HG02678 (cell line): ENCODE data around the gene VWA5A.
A peak's percentile ranks its signal among the peaks of the same experiment; 100 is the strongest.
"Not testable (repeated sequence)": the region's sequence is repeated elsewhere in the genome, so short reads cannot be mapped to it uniquely, and the experiment has no call there.

Source experiments
- ATAC-seq: cut with Tn5 transposase; IDR thresholded peaks from one replicate; pipeline ENCODE4 v1.9.1; 2021; ENCODE audit warnings: mild to moderate bottlenecking, moderate library complexity; ENCODE audit not compliant: unreplicated experiment

The VWA5A gene

DNA sequence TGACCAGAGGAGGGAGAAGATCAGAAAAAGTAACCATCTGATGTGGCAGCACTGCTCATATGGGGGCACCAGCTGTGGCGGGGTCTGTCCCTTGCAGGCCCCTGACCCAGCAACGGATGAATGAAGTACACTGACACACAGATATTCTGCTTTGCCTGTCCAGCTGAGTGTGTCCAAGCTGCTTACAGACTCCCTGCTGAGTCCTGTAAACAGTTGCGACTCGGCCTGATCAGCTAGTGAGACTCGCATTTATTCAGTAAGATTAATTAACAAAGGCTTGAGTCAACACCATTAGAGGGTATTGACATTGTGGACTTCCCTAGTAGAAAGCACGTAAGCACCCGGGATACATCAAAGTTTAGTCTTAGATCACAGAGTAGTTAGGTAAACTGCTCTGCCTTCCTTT is 52.6 kb downstream of the VWA5A start:
- no peak for ATAC-seq

DNA sequence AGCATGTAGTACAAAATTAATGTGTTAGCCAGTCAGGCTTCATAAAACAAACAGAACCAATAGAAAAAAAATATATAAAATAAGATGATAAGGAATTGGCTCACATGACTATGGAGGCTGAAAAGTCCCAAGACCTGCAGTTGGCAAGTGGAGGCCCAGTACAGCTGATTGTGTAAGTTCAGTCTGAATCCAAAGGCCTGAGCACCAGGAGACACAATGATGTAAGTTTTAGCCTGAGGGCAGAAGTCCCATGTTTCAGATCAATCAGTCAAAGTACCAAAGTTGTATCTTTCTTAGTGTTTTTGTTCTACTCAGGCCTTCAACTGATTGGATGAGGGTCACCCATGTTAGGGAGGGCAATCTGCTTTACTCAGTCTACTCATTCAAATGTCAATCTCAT is 53.5 kb downstream of the VWA5A start:
- no peak for ATAC-seq

DNA sequence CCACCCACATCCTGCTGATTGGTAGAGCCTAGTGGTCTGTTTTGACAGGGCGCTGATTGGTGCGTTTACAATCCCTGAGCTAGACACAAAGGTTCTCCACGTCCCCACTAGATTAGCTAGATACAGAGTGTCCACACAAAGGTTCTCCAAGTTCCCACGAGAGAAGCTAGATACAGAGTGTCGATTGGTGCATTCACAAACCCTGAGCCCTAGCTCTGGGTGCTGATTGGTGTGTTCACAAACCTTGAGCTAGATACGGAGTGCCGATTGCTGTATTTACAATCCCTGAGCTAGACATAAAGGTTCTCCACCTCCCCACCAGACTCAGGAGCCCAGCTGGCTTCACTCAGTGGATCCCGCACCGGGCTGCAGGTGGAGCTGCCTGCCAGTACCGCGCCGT is 55.1 kb downstream of the VWA5A start:
- ATAC-seq = not testable (repeated sequence)

DNA sequence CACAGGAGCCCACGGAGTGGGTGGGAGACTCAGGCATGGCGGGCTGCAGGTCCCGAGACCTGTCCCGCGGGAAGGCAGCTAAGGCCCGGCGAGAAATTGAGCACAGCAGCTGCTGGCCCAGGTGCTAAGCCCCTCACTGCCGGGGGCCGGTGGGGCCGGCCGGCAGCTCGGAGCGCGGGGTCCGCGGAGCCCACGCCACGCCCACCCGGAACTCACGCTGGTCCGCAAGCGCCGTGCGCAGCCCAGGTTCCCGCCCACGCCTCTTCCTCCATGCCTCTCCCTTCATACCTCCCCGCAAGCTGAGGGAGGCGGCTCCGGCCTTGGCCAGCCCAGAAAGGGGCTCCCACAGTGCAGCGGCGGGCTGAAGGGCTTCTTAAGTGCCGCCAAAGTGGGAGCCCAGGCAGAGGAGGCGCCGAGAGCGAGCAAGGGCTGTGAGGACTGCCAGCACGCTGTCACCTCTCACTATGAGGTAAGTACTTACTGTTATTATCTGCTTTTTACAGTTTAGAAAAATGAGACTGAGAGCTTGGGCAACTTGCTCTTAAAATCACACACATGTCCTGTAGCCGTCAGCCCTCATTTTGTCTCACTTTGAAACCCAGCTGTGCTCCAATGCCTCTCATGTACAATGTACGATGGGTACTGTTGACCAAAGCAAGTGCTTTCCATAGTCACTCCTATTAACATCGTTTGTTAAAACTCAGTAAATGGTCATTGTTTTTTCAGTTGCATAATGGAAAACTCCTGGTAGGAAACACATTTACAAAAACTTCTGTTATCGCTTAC is 55.7 kb downstream of the VWA5A start:
- no peak for ATAC-seq

- no peak for ATAC-seq
Measured at GRCh38 chr11:124172101-124172500, 56.9 kb downstream of the VWA5A start.

- ATAC-seq = no peak
Measured at GRCh38 chr11:124172599-124172998, 57.3 kb downstream of the VWA5A start.

GRCh38 chr11:124174001-124174583 is 58.8 kb downstream of the VWA5A start:
- no peak for ATAC-seq

GRCh38 chr11:124176925-124177715 is 61.9 kb downstream of the VWA5A start:
- no peak for ATAC-seq

- ATAC-seq = no peak
Measured at GRCh38 chr11:124179310-124179709, 64.1 kb downstream of the VWA5A start.

DNA sequence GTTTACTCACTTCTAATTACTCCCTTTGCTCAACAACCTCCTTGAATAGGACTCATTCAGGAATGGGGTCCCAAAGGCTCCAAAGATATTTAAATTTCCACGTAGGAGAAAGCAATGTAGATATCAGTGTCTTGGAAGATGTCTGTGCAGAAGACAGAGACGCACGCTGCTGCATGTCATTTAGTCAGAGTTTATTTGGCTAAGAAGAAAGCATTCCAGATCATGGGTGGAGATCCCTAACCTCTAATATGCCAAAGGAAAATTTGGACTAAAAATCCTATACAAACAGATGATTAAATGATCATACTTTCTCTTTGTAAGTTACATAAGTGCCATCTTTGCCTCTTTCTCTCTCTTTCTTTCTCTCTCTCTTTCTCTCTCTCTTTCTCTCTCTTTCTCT is 67.8 kb downstream of the VWA5A start, which contains the start of gene OR10D3:
OR10D3 (plus strand) TSS at position 278 of the 400 bp plus-strand sequence. CDS start 1,925 bp downstream, outside the sequence.
- ATAC-seq = no peak

GRCh38 chr11:124190298-124191139 is 75.3 kb downstream of the VWA5A start:
- no peak for ATAC-seq

DNA sequence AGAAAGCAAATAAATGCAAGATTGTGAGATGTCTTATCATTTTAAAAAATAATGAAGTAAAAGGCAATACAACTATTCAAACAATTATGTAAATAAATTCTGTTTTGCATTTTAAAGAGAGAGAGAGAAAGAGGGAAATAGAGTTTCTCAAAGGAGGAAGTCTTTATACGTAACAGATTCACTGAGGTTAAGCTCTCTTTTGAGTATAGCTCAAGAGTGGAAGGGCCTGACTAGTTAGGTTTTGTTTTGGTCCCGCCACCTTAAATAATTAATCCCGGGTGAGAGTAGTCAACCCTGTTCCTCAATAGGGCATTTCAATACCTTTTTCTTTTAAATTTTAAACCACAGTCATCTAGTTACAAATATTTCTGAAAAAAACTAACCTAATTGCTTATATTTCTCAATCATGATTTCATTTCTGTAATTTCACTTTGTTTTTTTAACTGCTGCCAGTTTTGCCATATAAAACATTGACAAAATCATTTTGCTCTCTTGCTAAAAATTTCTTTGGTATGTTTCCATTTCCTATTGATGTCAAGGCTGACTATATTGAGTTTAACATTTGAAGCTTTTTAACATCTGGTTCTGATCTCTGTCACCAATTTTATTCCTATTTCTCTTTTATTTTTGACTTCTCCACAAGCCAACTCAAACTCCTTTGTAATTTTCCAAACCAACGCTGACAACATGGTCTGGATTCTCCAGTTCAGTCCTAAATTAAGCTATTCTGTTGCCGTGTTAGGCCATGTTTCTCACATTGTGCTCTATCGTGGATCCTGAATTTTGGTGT is 78.2 kb downstream of the VWA5A start:
- peak; percentile 77 for ATAC-seq

DNA sequence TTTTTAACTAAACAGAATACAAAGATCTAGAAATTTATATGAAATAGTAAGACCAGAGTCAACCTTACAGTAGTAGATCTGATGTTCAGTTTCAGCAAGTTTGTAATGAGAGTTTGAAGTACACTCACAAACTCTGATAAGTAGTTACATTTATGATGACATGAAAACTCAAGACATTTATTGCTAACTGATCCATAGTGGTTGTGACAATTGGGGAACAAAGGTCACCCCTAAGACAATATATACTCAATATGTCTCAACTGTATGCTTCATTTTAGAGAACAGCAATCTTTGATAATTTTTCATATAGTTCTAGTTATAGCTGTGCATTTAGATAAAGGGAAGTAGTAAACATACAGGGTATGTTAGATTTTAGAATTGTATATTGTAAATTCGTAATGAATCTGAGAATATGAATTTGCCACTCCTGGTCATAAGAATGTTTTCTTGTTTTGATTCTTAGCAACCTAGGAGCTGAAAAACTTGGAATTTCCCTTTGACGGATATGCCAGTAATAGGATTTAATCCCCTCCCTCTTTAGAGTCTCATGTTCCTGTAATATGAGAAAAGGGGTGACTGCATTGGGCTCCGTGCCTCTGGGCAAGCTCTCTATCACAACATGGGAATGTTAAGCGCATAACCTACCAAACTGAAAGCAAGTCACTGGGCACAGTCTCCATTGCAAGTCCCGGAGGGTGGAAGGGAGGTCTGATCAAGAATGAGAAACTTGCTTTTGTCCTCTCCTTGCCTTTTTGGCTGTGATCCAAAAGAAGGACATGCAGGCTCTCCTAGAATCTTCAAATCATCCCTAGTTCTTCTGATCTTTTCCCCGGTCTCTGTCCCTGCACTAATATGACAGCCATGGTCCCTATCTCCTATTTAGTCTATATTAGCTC is 79.3 kb downstream of the VWA5A start:
- ATAC-seq = no peak

DNA sequence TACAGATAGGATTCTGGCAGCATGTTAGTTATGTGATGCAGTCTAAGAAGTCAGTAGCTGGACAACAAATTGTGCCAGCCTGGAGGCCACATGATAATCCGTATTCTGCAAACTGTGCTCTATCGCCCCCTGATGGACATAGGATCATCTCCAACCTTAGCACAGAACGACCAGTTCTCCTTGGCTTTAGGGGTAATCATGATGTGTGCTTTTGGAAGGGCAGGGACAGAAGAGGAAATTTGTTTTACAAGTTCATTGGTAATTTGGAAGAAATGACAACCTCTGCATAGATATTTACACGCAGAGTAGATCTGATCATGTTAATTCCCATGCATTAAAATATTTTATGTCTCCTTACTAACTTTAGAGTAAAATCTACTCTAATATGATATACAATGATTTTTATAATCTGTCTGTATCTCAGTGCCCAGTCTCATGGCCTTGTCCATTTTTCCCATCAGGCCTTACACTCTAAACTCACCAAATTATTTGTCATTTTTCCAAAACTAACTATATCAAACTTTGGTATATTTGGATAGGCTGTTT is 80.0 kb downstream of the VWA5A start:
- ATAC-seq = peak; percentile 76
